SK-N-MC (cell line): ENCODE data around the gene VWA1.
A peak's percentile ranks its signal among the peaks of the same experiment; 100 is the strongest.
"Not testable (repeated sequence)": the region's sequence is repeated elsewhere in the genome, so short reads cannot be mapped to it uniquely, and the experiment has no call there.

ENCODE experiments used
- DNase-seq: peaks from one replicate; pipeline ENCODE4 v3.0.0-alpha.2; 2011; ENCODE audit warnings: low read depth, low spot score
- H3K27ac ChIP-seq: fragments of 200-600 bp; sonication (generic); 2 replicates; pipeline ENCODE4 v1.5.1; 2016; ENCODE audit warnings: mixed run types
- H3K36me3 ChIP-seq: fragments of 200-600 bp; sonication (generic); 2 replicates; pipeline ENCODE4 v1.6.1; 2017; ENCODE audit warnings: antibody characterized with exemption, low read length, mixed read lengths; ENCODE audit not compliant: insufficient read depth
- H3K4me3 ChIP-seq: fragments of 200-600 bp; sonication (generic); 2 replicates; pipeline ENCODE4 v1.5.1; 2016
- H3K9ac ChIP-seq: fragments of 200-600 bp; sonication (generic); 2 replicates; pipeline ENCODE4 v1.8.0; 2017; ENCODE audit warnings: mixed run types, mixed read lengths; ENCODE audit not compliant: insufficient read length
- H3K9me3 ChIP-seq: fragments of 200-600 bp; sonication (generic); 2 replicates; pipeline ENCODE4 v1.6.1; 2017; ENCODE audit warnings: low read depth, mild to moderate bottlenecking, antibody characterized with exemption, low read length, moderate library complexity, mixed read lengths
- EZH2 ChIP-seq: fragments of 200-600 bp; sonication (generic); IDR thresholded peaks from one replicate; pipeline ENCODE4 v1.6.1; 2017; ENCODE audit warnings: antibody characterized with exemption
- FOXP2 ChIP-seq: optimal IDR thresholded peaks from 2 replicates; pipeline ENCODE3; 2011; ENCODE audit warnings: mild to moderate bottlenecking, moderate library complexity; ENCODE audit not compliant: insufficient read depth; ENCODE audit errors: extremely low read length, control extremely low read depth
- POLR2AphosphoS5 ChIP-seq: IDR thresholded peaks from 2 replicates; pipeline ENCODE4 v1.6.1; 2012; ENCODE audit warnings: mild to moderate bottlenecking, low read depth, low read length, borderline replicate concordance

VWA1 gene

DNA sequence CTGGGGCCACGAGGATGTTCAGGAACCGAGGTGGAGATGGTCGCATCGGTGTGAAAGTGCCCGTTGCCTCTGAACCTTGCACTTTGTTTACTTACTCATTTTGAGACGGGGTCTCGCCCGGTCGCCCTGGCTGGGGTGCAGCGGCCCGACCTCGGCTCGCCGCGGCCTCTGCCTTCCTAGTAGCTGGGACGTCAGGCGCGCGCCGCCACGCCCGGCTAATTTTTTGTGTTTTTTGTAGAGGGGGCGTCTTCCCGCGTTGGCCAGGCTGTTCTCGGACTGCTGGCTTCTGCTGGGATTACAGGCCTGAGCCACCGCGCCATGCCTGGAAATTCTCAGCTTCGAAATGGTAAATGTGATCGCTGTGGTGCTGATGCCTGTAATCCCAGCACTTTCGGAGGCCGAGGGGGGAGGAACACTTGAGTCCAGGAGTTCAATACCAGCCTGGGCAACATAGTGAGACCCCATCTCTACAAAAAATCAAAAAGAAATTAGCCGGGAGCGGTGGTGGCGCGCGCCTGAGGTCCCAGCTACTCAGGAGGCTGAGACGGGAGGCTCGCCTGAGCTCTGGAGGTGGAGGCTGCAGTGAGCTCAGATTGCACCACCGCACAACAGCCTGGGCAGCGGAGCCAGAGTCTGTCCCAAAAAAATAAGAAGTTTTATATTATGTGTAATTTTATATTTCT, 27.7 kb upstream of the VWA1 start:
- peak overlapping the region; percentile 97 for H3K9ac ChIP-seq
- TF ChIP-seq EZH2 = no peak
- TF ChIP-seq POLR2AphosphoS5 = no peak
- TF ChIP-seq FOXP2 = no peak
- DNase-seq = no peak
- H3K4me3 ChIP-seq = peak overlapping the region; percentile 95
- H3K36me3 ChIP-seq = peaks cover 29% of the 10 kb centered on the region
- H3K9me3 ChIP-seq = no peaks in the 10 kb centered on the region
- peak overlapping the region; percentile 83 for H3K27ac ChIP-seq

DNA sequence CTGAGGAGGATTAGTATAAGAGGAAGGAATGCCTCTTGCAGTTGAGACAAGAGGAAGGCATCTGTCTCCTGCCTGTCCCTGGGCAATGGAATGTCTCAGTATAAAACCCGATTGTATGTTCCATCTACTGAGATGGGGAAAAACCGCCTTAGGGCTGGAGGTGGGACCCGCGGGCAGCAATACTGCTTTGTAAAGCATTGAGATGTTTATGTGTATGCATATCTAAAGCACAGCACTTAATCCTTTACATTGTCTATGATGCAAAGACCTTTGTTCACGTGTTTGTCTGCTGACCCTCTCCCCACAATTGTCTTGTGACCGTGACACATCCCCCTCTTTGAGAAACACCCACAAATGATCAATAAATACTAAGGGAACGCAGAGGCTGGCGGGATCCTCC, 25.3 kb upstream of the VWA1 start:
- not testable (repeated sequence) for H3K9ac ChIP-seq, H3K27ac ChIP-seq, H3K4me3 ChIP-seq

DNA sequence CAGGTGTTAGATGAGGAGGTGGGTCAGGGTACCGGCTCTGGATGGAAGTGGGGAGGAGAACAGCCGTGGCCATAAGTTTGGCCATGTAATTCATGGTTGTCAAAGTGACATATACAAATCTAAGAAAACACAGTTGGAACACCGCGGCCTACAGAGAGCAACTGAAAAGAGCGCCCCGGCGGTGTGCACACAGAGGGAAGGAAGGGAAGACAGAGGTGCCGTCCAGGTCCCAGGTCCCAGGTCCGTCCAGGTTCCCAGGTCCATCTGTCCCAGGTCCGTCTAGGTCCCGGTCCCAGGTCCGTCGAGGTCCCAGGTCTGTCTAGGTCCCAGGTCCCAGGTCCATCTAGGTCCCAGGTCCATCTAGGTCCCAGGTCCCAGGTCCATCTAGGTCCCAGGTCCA, 23.9 kb upstream of the VWA1 start:
- no peak overlapping the region for H3K9ac ChIP-seq
- TF ChIP-seq POLR2AphosphoS5 (peak; percentile 31; the same call in 1 of the 2 replicates), FOXP2 (no peak), EZH2 (no peak)
- no peak overlapping the region for H3K4me3 ChIP-seq
- H3K36me3 ChIP-seq = peaks cover 7% of the 10 kb centered on the region
- no peak for DNase-seq
- no peaks in the 10 kb centered on the region for H3K9me3 ChIP-seq
- H3K27ac ChIP-seq = no peak overlapping the region

More for the DNA sequence above, 25.3 kb upstream of the VWA1 start:
- peaks cover 15% of the 10 kb centered on the region for H3K36me3 ChIP-seq
- DNase-seq, H3K9me3 ChIP-seq: not testable (repeated sequence)

DNA sequence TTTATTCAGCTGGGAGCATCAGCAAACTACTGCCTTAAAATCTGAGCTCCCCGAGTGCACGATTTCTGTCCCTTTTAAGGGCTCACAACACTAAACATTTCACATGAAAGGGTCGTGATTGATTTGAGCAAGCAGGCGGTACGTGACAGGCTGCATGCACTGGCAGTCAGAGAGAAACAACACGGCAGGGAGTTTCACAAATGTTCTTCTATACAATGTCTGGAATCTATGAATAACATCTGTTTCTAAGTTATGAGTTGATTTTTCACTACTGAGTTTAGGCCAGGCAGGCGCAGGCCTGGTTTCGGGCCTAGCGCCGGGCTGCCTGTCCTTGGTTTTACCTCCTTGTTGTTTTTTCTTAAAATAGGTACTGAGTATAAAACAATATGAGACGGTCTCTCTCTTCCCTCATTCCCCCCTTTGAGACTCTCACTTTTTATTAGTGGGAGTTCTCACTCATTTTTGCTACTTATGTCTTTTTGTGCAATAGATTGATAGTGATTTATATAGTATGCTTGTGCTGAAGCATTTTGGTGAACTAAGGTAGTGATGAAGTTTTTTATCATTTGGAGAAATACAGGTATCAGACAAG, 23.1 kb upstream of the VWA1 start:
- not testable (repeated sequence) for H3K4me3 ChIP-seq, H3K36me3 ChIP-seq, H3K9me3 ChIP-seq, DNase-seq, H3K9ac ChIP-seq, H3K27ac ChIP-seq

DNA sequence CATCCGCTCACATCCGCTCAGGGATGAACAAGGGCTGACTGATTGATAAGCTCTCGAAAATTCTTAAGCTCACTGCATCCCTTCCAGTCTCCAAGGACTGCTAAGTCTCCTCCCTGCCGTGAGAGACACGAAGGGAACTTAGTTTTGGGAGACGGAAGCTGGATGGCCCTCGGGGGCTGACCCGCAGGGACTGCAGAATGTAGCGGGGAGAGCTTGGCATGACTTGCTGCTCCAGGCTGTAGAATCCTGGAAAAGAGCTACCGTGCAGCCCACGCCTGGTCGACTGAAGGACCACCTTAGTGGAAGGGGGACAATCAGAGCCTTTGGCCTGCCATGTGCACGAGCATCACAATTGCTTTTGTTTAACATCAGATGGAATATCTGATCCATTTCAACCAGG, 19.7 kb upstream of the VWA1 start:
- TF ChIP-seq POLR2AphosphoS5 = no peak
- no peak for TF ChIP-seq EZH2
- TF ChIP-seq FOXP2 = no peak
- H3K27ac ChIP-seq = no peak overlapping the region
- no peak overlapping the region for H3K9ac ChIP-seq
- H3K9me3 ChIP-seq = no peaks in the 10 kb centered on the region
- no peak for DNase-seq
- no peaks in the 10 kb centered on the region for H3K36me3 ChIP-seq
- H3K4me3 ChIP-seq = no peak overlapping the region

DNA sequence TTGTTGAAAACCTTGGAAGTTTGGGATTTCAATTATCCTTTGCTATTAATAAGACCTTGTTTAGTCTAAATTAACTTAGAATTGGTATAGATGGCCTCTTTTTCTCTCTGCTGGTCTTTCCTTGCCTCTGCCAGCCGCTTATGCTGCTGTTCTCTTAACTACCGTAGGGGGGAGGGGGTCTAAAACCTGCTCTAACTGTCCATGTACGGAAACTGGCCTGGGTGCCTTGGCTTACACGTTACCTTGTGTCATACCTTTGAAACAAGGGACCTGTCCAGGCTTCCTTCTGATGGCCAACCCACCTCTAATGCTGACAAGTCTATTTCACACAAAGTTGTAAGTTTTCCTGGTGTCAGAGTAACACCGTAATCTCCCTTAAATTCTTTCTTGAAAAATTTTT, 18.1 kb upstream of the VWA1 start:
- not testable (repeated sequence) for H3K27ac ChIP-seq, H3K4me3 ChIP-seq, H3K9ac ChIP-seq

DNA sequence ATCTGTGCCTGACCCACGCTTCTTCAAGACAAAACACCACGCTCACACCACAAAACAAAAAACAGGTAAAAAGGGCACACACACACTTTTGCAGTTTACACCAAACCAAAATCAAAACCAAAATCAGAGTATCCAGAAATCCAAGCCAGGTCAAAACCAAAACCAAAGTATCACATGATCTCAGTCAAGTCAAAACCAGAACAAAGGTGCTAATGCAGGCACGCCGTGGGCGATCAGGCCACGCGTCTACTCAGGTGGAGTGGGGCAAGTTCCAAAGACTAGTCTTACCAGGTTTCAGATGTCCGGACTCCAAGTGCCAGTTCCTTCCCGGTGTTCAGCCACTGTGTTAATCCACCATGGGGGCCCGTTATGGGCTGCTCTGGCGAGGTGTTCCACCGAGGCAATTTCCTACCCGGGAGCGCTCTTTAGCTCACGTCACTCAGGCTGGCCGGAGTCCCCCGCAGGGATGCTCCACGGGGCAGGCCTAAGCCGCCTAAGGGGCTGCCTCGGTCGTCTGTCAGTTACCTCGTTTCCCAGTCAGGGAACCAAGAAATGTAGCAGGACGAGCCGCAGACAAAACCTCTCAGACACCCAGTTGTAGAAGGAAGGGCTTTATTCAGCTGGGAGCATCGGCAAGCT, 17.5 kb upstream of the VWA1 start:
- H3K9me3 ChIP-seq, H3K27ac ChIP-seq, H3K9ac ChIP-seq, H3K4me3 ChIP-seq, H3K36me3 ChIP-seq, DNase-seq: not testable (repeated sequence)

More for the DNA sequence above, 18.1 kb upstream of the VWA1 start:
- not testable (repeated sequence) for DNase-seq, H3K36me3 ChIP-seq, H3K9me3 ChIP-seq

DNA sequence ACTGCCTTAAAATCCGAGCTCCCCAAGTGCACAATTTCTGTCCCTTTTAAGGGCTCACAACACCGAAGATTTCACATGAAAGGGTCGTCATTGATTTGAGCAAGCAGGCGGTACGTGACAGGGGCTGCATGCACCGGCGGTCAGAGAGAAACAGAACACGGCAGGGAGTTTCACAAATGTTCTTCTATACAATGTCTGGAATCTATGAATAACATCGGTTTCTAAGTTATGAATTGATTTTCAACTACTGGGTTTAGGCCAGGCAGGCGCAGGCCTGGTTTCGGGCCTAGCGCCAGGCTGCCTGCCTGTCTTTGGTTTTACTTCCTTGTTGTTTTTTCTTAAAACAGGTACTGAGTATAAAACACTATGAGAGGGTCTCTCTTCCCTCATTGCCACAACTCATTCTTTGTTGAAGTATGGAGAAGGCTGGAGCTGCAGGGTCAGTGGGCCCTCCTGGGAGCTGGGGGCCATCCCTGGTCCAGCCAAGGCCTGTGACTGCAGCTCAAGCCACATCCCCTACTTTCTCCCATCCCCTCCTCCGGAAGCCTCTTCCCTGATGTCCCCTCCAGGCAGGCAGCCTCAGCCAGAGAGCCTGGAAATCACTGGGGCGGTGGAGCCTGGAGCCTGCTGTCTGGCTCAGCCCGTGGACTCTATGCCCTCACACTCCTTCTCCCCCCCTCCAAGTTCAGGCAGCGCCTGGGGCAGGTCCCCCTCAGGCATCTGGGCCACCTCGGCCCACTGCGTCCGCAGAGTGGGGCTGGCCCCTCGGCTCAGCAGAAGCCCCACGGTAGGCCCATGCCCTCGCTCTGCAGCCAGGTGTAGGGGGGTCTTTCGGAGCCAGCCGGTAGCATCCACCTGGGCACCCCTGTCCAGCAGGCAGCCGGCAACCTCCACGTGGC, 16.8 kb upstream of the VWA1 start:
- Histone ChIP-seq H3K27ac (no peak overlapping the region), H3K9ac (no peak overlapping the region), H3K9me3 (no peaks in the 10 kb centered on the region), H3K36me3 (no peaks in the 10 kb centered on the region), H3K4me3 (no peak overlapping the region)
- TF ChIP-seq EZH2 = no peak
- TF ChIP-seq FOXP2 = no peak
- no peak for TF ChIP-seq POLR2AphosphoS5
- DNase-seq = no peak

DNA sequence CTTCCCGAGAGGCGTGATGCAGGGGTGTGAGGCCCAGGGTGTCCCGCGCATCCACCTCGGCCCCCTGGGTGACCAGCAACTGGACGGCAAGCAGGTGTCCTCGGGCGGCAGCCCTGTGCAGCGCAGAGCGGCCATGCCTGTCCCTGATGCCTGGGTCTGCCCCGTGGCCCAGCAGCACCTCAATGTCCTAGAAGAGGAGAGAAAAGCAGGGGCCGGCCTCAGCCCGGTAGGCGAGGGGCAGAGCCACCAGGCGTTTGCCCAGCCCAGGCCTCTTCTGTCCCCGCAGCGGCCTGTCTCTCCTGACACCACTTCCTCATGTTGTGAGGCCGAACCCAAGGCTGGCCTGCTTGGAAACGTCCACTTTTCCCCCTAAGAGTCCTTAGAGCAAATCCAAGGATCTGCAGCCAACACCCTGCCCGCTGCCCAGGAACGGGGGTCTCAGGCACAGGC, 16.1 kb upstream of the VWA1 start:
- Histone ChIP-seq H3K36me3 (no peaks in the 10 kb centered on the region), H3K9ac (no peak overlapping the region), H3K27ac (no peak overlapping the region), H3K4me3 (no peak overlapping the region), H3K9me3 (no peaks in the 10 kb centered on the region)
- no peak for DNase-seq
- no peak for TF ChIP-seq POLR2AphosphoS5
- TF ChIP-seq FOXP2 = no peak
- no peak for TF ChIP-seq EZH2
